Adrenal gland (tissue), 12 donors: Measurements from ENCODE around the gene GJC3. TPM values are rescaled to one million over a fixed set of nuclear protein-coding genes. Genes with fewer than 3 reads are reported as not detected.
"Not testable (repeated sequence)": the region's sequence is repeated elsewhere in the genome, so short reads cannot be mapped to it uniquely, and the experiment has no call there.

Source experiments
- DNase-seq, 7 donors: peaks; one replicate each; pipeline ENCODE4 v3.0.0-alpha.2; 2019 to 2020
- H3K27ac ChIP-seq, 5 donors: fragments of 200-600 bp; sonication (generic) in 4 of 5; 1 replicate in 3 of 5; 2 replicates in 2 of 5; pipeline versions ENCODE4 v1.5.1 to v1.8.0; 2016 to 2020; ENCODE audit warnings: mild to moderate bottlenecking in 1 of 5
- H3K27me3 ChIP-seq: fragments of 200-600 bp; 2 replicates; pipeline ENCODE4 v1.8.0; 2021
- H3K36me3 ChIP-seq, 2 donors: fragments of 200-600 bp; replicated peaks in 1 of 2; 1 replicate in 1 of 2; 2 replicates in 1 of 2; pipeline versions ENCODE4 v1.5.1 to v1.8.0; 2018 to 2022
- H3K4me1 ChIP-seq, 2 donors: fragments of 200-600 bp; replicated peaks in 1 of 2; 1 replicate in 1 of 2; 2 replicates in 1 of 2; pipeline versions ENCODE4 v1.5.1 to v1.8.0; 2018 to 2021
- H3K4me3 ChIP-seq, 4 donors: fragments of 200-600 bp; sonication (generic) in 3 of 4; one replicate each; pipeline ENCODE4 v1.5.1; 2016 to 2018
- H3K9me3 ChIP-seq, 3 donors: fragments of 200-600 bp; sonication (generic) in 1 of 3; replicated peaks in 1 of 3; 1 replicate in 2 of 3; 2 replicates in 1 of 3; pipeline versions ENCODE4 v1.5.1 to v1.8.0; 2016 to 2021
- CTCF ChIP-seq, 6 experiments: fragments of 450-650 bp in 4 of 6; fragments of 200-600 bp in 2 of 6; sonication (generic) in 1 of 6; IDR thresholded peaks; 1 replicate in 5 of 6; 2 replicates in 1 of 6; pipeline versions ENCODE4 v1.5.1 to v1.8.0; 2016 to 2021; ENCODE audit warnings: antibody characterized with exemption in 6 of 6, mild to moderate bottlenecking in 2 of 6, moderate library complexity in 1 of 6
- POLR2A ChIP-seq, 2 donors: fragments of 450-650 bp; IDR thresholded peaks; one replicate each; pipeline ENCODE4 v1.6.1; 2017; ENCODE audit warnings: antibody characterized with exemption in 2 of 2, mild to moderate bottlenecking in 2 of 2, moderate library complexity in 1 of 2
- WGBS, 4 donors: extraction: QIAGEN DNeasy Blood & Tissue Kit in 2 of 4; methylation state at CpG; one replicate each; pipeline versions ENCODE4 v1.1.5 to v1.1.7; 2013 to 2017; 5-methylcytosine and 5-hydroxymethylcytosine counted together
- intact Hi-C, 2 donors: fragments of 100-400 bp; cut with DNase I; formaldehyde crosslinking; loops; one replicate each; pipeline versions ENCODE4 v1.14.1 to v1.15.0; 2022 to 2023
- polyA plus RNA-seq, 3 donors: library from polyadenylated mRNA; stranded (reverse); fragments of 200-250 nt in 2 of 3; fragments of 350-450 nt in 1 of 3; fragmentation: Illumina TruSeq in 1 of 3; extraction: RNeasy Lipid Tissue Mini Kit (QIAGEN cat#74804) in 1 of 3; gene quantifications; one replicate each; pipeline ENCODE4 v1.2.3, GENCODE V29; 2013 to 2014
- total RNA-seq, 9 donors: library from RNA; depleted of rRNA in 4 of 9; stranded (reverse); fragments of >200 nt in 4 of 9; fragments of 120-200 nt in 1 of 9; fragmentation: NEBNext Ultra II Directional in 1 of 9; extraction: Animal tissue kit (Norgen Biotek cat#: 25700) in 1 of 9; gene quantifications; one replicate each; pipeline versions ENCODE4 v1.1.0 to v1.2.4, GENCODE V29; 2013 to 2023
- donor health status: healthy with polysubstance abuse.
- donor health status: Bipolar disorder and iron deficiency.
- donor health status: DM: yes; HTN: yes; CAD: no.
- donor health status: DM: no; HTN: no; CAD: no.
- donor health status: DM: no; HTN: no; CAD: no.
- donor health status: DM: yes; HTN: yes; CAD: no.

GJC3 gene
- total and polyA plus RNA-seq, 12 donors: 0.11 to 0.40 (median 0.31) TPM; not detected in 8

GRCh38 chr7:99938296-99938695, 8.9 kb upstream of the GJC3 start:
- 85 to 93% (median 89%) methylated on average over 2 of the region's 2 CpGs for WGBS, 4 donors
- intact Hi-C loops: no loop called here
- TF ChIP-seq CTCF (IDR thresholded peaks at IDR 0.05): no peak
- no peak for TF ChIP-seq POLR2A (IDR thresholded peaks at IDR 0.05)
- Histone ChIP-seq H3K27ac (no peak overlapping the region), H3K36me3 (no peaks in the 10 kb centered on the region), H3K9me3 (peaks cover 0 to 8% (median 0%) of the 10 kb centered on the region in 3 donors), H3K4me1 (no peaks in the 10 kb centered on the region), H3K27me3 (peaks cover 11% of the 10 kb centered on the region), H3K4me3 (no peak overlapping the region)
- no peak for DNase-seq

GRCh38 chr7:99935009-99935408, 5.6 kb upstream of the GJC3 start:
- H3K9me3 ChIP-seq, intact Hi-C loops, DNase-seq, H3K27me3 ChIP-seq, H3K27ac ChIP-seq, H3K36me3 ChIP-seq, H3K4me3 ChIP-seq, H3K4me1 ChIP-seq: not testable (repeated sequence)
- 26 to 40% (median 39%) methylated on average over 4 of the region's 4 CpGs for WGBS, 4 donors

- 59 to 71% (median 67%) methylated on average over 3 of the region's 3 CpGs for WGBS, 4 donors
- DNase-seq: no peak
- Histone ChIP-seq H3K4me3 (no peak overlapping the region), H3K36me3 (no peaks in the 10 kb centered on the region), H3K9me3 (no peaks in the 10 kb centered on the region), H3K27me3 (peaks cover 4% of the 10 kb centered on the region), H3K4me1 (peaks cover 0 to 6% of the 10 kb centered on the region in 2 donors), H3K27ac (no peak overlapping the region)
- intact Hi-C loops: no loop called here
- TF ChIP-seq POLR2A (IDR thresholded peaks at IDR 0.05) (no peak), CTCF (IDR thresholded peaks at IDR 0.05) (no peak)
These were observed 956 bp upstream of the GJC3 start for GRCh38 chr7:99930376-99930775.

GRCh38 chr7:99929730-99930053, 272 bp upstream of the GJC3 start:
- 24 to 34% (median 27%) methylated on average over 2 of the region's 2 CpGs for WGBS, 4 donors
- intact Hi-C loops: no loop called here
- TF ChIP-seq CTCF (IDR thresholded peaks at IDR 0.05): no peak
- TF ChIP-seq POLR2A (IDR thresholded peaks at IDR 0.05): no peak
- no peaks in the 10 kb centered on the region for H3K9me3 ChIP-seq
- H3K4me1 ChIP-seq: peaks cover 0 to 6% of the 10 kb centered on the region in 2 donors
- no peak overlapping the region for H3K4me3 ChIP-seq
- H3K27me3 ChIP-seq: peaks cover 4% of the 10 kb centered on the region
- no peaks in the 10 kb centered on the region for H3K36me3 ChIP-seq
- no peak for DNase-seq
- no peak overlapping the region for H3K27ac ChIP-seq

GRCh38 chr7:99928188-99928587, 1.2 kb downstream of the GJC3 start:
- no peaks in the 10 kb centered on the region for H3K27me3 ChIP-seq
- intact Hi-C loops: no loop called here
- no peaks in the 10 kb centered on the region for H3K36me3 ChIP-seq
- TF ChIP-seq POLR2A (IDR thresholded peaks at IDR 0.05) (no peak), CTCF (IDR thresholded peaks at IDR 0.05) (no peak)
- no peak overlapping the region for H3K4me3 ChIP-seq
- no peak overlapping the region for H3K27ac ChIP-seq
- no peaks in the 10 kb centered on the region for H3K9me3 ChIP-seq
- H3K4me1 ChIP-seq: peaks cover 0 to 6% of the 10 kb centered on the region in 2 donors
- 51 to 63% (median 59%) methylated on average over 2 of the region's 2 CpGs for WGBS, 4 donors
- no peak for DNase-seq
